Left lung (tissue), 10 donors: ENCODE results near the gene UQCRQ. TPM values are rescaled to one million over a fixed set of nuclear protein-coding genes. Genes with fewer than 3 reads are reported as not detected.

Source experiments
- ATAC-seq: fragments of 200-7000 bp; cut with Tn5 transposase; one replicate; pipeline ENCODE4 v1.9.1; 2020; ENCODE audit warnings: moderate library complexity
- DNase-seq, 4 donors: peaks; one replicate each; pipeline ENCODE4 v3.0.0-alpha.2; 2013 to 2020
- H3K27ac ChIP-seq, 2 donors: fragments of 200-600 bp; sonication (generic) in 1 of 2; one replicate each; pipeline versions ENCODE4 v1.5.0 to v1.8.0; 2020 to 2021
- H3K27me3 ChIP-seq, 2 donors: fragments of 200-600 bp; sonication (generic) in 1 of 2; one replicate each; pipeline versions ENCODE4 v1.5.0 to v1.8.0; 2020 to 2021
- H3K36me3 ChIP-seq, 2 donors: fragments of 200-600 bp; sonication (generic) in 1 of 2; one replicate each; pipeline versions ENCODE4 v1.5.0 to v1.8.0; 2020 to 2021
- H3K4me1 ChIP-seq, 2 donors: fragments of 200-600 bp; one replicate each; pipeline ENCODE4 v1.8.0; 2021
- H3K4me3 ChIP-seq, 2 donors: fragments of 200-600 bp; sonication (generic) in 1 of 2; one replicate each; pipeline versions ENCODE4 v1.5.0 to v1.8.0; 2020 to 2021; ENCODE audit warnings: mild to moderate bottlenecking in 1 of 2
- H3K9me3 ChIP-seq, 2 donors: fragments of 200-600 bp; sonication (generic) in 1 of 2; one replicate each; pipeline versions ENCODE4 v1.5.0 to v1.8.0; 2020 to 2021
- CTCF ChIP-seq, 2 donors: fragments of 200-600 bp; sonication (generic) in 1 of 2; IDR thresholded peaks; one replicate each; pipeline versions ENCODE4 v1.5.0 to v1.8.0; 2021; ENCODE audit warnings: antibody characterized with exemption in 2 of 2
- intact Hi-C, 2 donors: fragments of 100-400 bp; cut with DNase I; formaldehyde crosslinking; loops; one replicate each; pipeline versions ENCODE4 v1.11.2 to v1.14.2; 2022
- polyA plus RNA-seq, 6 donors: library from polyadenylated mRNA; unstranded; fragments of 120-200 nt; gene quantifications; one replicate each; pipeline ENCODE4 v1.2.1, GENCODE V29; 2013; ENCODE audit not compliant: insufficient read length in 6 of 6
- total RNA-seq, 2 donors: library from RNA; stranded (reverse); fragmentation: NEBNext Ultra II Directional; extraction: Animal tissue kit (Norgen Biotek cat#: 25700); gene quantifications; one replicate each; pipeline ENCODE4 v1.2.1, GENCODE V29; 2021
- donor health status: DM: no; HTN: yes; CAD: no.
- donor health status: DM: no; HTN: no; CAD: no.

Gene UQCRQ
- total and polyA plus RNA-seq, 8 donors: 130 to 507 (median 168) TPM

GRCh38 chr5:132915681-132916080 lies 49.2 kb downstream of the UQCRQ start:
- no peak for TF ChIP-seq CTCF (IDR thresholded peaks at IDR 0.05)
- ATAC-seq (peak; percentile 44), DNase-seq (no peak)
- no peaks in the 10 kb centered on the region for H3K4me1 ChIP-seq
- intact Hi-C loops: no loop called here
- peaks cover 0 to 64% of the 10 kb centered on the region in 2 donors for H3K36me3 ChIP-seq
- H3K4me3 ChIP-seq: no peak overlapping the region
- no peaks in the 10 kb centered on the region for H3K27me3 ChIP-seq
- H3K27ac ChIP-seq: no peak overlapping the region
- H3K9me3 ChIP-seq: no peaks in the 10 kb centered on the region

GRCh38 chr5:132916086-132916485 lies 49.6 kb downstream of the UQCRQ start:
- Histone ChIP-seq H3K4me1 (no peaks in the 10 kb centered on the region), H3K27me3 (no peaks in the 10 kb centered on the region), H3K27ac (no peak overlapping the region), H3K4me3 (no peak overlapping the region), H3K9me3 (no peaks in the 10 kb centered on the region), H3K36me3 (peaks cover 0 to 68% of the 10 kb centered on the region in 2 donors)
- DNase-seq: no peak
- ATAC-seq: no peak
- no peak for TF ChIP-seq CTCF (IDR thresholded peaks at IDR 0.05)
- intact Hi-C loops: no loop called here

Other genes starting within 250 kb of the UQCRQ start
- gene IL13, start 208.5 kb upstream of the UQCRQ start, total RNA-seq: not detected
- under 1 TPM in 2 of 6 donors, not detected in 4; 0.15 to 0.16 TPM for gene IL13, start 208.5 kb upstream of the UQCRQ start, polyA plus RNA-seq
- gene IL4, start 192.7 kb upstream of the UQCRQ start, total RNA-seq: not detected
- under 1 TPM in 4 of 6 donors, not detected in 2; 0.27 to 0.84 (median 0.44) TPM for gene IL4, start 192.7 kb upstream of the UQCRQ start, polyA plus RNA-seq
- gene KIF3A, start 129.1 kb upstream of the UQCRQ start, total RNA-seq: 10 to 100 TPM in 1 of 2 donors, 1 to 10 TPM in 1; 8.9 to 15.2 TPM
- 10 to 100 TPM; 24.3 to 30.4 (median 26.5) TPM for gene KIF3A, start 129.1 kb upstream of the UQCRQ start, polyA plus RNA-seq
- 1 to 10 TPM; 1.1 to 1.8 TPM for gene CCNI2, start 119.2 kb upstream of the UQCRQ start, total RNA-seq
- 1 to 10 TPM in 2 of 6 donors, under 1 TPM in 4; 0.42 to 2.5 (median 0.81) TPM for gene CCNI2, start 119.2 kb upstream of the UQCRQ start, polyA plus RNA-seq
- gene SEPTIN8, start 89.4 kb upstream of the UQCRQ start, total RNA-seq: 10 to 100 TPM; 38.8 to 53.8 TPM
- gene SEPTIN8, start 89.4 kb upstream of the UQCRQ start, polyA plus RNA-seq: 10 to 100 TPM; 54.8 to 73.8 (median 61.9) TPM
- gene SOWAHA, start 53.3 kb upstream of the UQCRQ start, total RNA-seq: under 1 TPM in 1 of 2 donors, not detected in 1; 0.16 TPM
- under 1 TPM in 1 of 6 donors, not detected in 5; 0.07 TPM for gene SOWAHA, start 53.3 kb upstream of the UQCRQ start, polyA plus RNA-seq
- 10 to 100 TPM; 15.8 to 20.6 TPM for gene SHROOM1, start 36.0 kb upstream of the UQCRQ start, total RNA-seq
- gene SHROOM1, start 36.0 kb upstream of the UQCRQ start, polyA plus RNA-seq: 10 to 100 TPM in 2 of 6 donors, 1 to 10 TPM in 4; 8.1 to 14.7 (median 9.2) TPM
- gene GDF9, start 173 bp upstream of the UQCRQ start, total RNA-seq: under 1 TPM; 0.26 to 0.39 TPM
- gene GDF9, start 173 bp upstream of the UQCRQ start, polyA plus RNA-seq: 1 to 10 TPM; 1.0 to 1.6 (median 1.2) TPM
- 1 to 10 TPM; 1.2 to 1.9 TPM for gene LEAP2, start 7.0 kb downstream of the UQCRQ start, total RNA-seq
- 1 to 10 TPM; 3.2 to 6.0 (median 4.4) TPM for gene LEAP2, start 7.0 kb downstream of the UQCRQ start, polyA plus RNA-seq
- 10 to 100 TPM; 75.2 to 86.1 TPM for gene AFF4, start 97.0 kb downstream of the UQCRQ start, total RNA-seq
- gene AFF4, start 97.0 kb downstream of the UQCRQ start, polyA plus RNA-seq: 10 to 100 TPM; 59.5 to 68.9 (median 63.2) TPM
- 10 to 100 TPM; 20.7 to 22.1 TPM for gene ZCCHC10, start 159.9 kb downstream of the UQCRQ start, total RNA-seq
- gene ZCCHC10, start 159.9 kb downstream of the UQCRQ start, polyA plus RNA-seq: 10 to 100 TPM; 28.3 to 34.6 (median 30.5) TPM
- gene HSPA4, start 185.4 kb downstream of the UQCRQ start, total RNA-seq: 10 to 100 TPM; 85.5 to 90.7 TPM
- gene HSPA4, start 185.4 kb downstream of the UQCRQ start, polyA plus RNA-seq: 100 to 1,000 TPM in 1 of 6 donors, 10 to 100 TPM in 5; 85.9 to 109 (median 94.3) TPM